Right forelimb (tissue), 1 donor: ENCODE results near the gene PEF1.

Source experiments
- DNase-seq: peaks from one replicate; pipeline ENCODE4 v3.0.0-alpha.2; 2018

Gene PEF1

DNA sequence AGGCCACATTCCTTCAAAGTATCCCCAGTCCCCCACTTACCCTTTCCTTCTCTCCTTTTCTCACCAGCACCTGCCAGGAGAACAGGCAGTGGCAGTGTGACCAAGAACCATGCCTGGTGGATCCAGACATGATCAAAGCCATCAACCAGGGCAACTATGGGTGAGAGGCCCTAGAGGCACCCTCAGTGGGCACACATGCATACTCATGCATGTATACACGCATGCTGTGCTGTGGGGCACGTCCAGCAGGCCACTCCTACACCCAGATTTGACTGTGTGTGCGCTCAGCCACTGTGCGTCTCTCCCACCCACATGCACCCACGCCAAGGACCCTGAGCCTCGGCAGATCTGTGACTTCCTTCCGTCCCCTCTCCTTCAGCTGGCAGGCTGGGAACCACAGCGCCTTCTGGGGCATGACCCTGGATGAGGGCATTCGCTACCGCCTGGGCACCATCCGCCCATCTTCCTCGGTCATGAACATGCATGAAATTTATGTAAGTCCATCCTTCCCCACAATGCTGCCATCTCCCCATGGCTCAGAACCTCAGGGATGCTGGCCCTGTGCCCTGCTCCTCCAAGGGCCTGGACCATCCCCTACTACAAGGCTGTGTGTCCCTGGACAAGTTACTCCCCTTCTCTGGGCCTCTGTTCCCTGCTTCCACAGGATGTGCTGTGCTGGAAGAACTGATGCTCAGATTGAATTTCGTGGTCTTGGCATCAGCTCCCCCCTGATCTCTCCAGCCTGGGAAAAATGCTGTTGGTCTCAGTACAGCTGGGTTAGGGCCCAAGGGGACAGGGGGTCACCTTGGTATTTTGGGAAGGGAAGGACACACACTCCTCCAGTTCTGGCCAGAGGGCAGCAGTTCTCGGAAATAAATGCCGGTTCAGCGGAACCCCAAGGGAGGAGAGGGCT is 61.3 kb downstream of the PEF1 start:
- no peak for DNase-seq

DNA sequence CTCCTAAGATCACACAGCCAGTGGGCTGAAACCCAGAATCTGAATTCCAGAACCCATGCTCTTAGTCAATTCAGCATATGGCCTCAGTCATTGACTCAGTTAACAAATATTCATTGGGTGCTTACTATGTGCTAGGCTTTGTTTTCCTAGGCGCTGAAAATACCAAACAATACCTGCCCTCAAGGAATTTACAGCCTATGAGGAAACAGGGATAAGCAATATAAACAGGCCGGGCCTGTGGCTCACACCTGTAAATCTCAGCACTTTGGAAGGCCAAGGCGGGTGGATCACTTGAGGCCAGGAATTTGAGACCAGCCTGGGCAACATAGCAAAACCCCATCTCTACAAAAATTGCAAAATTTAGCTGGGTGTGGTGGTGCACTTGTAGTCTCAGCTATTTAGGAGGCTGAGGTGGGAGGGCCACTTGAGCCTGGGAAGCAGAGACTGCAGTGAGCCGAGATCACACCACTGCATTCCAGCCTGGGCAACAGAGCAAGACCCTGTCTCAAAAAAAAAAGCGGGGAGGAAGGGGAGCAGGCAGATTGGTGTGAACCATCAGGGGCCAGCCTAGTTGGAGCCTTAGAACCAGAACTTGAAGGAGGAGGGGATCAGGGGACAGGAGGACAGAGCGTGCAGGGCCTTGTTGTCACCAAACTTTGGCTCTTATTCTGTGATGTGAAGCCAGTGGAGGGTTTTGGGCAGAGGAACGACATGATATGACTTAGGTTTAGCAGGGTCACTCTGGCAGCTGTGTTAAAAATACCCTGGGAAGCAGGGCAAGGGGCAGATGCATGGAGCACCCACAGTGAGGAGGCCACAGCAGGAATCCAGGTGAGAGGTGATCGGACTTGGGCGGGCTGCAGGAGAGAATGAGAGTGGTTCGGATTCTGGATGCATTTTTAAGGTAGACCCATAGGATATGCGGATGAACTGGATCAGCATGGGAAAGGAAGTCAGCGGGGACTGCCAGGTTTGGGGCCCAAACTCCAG is 62.6 kb downstream of the PEF1 start:
- no peak for DNase-seq

DNA sequence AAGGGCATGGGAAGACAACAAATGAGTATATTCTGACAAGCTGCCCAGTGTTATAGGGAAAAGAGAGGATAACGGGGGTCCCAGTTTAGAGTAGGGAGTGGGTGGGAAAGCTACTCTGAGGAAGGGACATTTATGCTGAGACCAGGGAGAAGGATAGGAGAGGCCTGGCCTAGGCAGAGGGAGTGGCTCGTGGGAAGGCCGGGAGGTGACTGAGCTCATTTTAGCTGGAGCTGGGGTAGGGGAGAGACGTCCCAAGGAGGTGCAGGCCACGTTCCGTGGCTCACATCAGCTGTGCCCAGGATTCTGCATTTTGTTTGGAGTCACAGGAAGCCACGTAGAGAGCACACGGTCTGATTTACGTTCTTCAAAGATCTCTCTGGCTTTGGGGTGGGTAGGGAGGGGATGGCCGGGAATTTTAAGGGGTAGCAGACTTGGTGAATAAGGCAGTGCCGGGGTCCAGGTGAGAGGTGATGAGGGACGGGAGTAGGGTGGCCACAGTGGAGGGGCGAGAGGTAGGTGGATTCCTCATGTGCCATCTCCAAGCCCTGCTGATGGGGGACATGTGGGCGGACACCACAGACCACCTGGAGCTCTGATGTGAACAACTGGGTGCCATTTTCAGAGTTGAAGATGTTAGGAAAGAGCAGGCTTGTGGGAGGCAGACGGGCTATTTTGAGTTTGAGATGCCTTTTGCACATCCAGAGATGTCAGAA is 63.6 kb downstream of the PEF1 start:
- DNase-seq = no peak

DNA sequence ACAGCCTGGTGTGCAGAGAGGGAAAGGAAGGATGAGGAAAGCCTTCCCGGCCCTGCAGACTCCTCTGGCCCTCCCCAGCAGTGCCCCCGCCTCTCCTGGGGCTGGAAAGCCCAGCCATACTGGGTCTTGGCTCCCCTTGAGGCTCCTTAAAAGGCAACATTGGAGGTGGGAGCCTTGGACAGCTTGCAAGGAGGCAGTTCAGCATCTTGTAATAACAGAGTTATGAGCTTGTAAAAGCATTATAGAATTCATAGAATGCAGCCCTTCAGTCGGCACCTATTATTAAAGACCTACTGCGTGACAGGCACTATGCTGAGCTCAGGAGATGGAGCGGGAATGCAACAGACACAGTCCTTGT is 64.2 kb downstream of the PEF1 start:
- no peak for DNase-seq
